GM21529 (cell line): ENCODE measurements around the gene MPP1.

Source experiments
- ATAC-seq: cut with Tn5 transposase; IDR thresholded peaks from one replicate; pipeline ENCODE4 v1.9.1; 2021; ENCODE audit not compliant: unreplicated experiment

The MPP1 gene

GRCh38 chrX:154732421-154733065 is 72.7 kb downstream of the MPP1 start:
- ATAC-seq: no peak

DNA sequence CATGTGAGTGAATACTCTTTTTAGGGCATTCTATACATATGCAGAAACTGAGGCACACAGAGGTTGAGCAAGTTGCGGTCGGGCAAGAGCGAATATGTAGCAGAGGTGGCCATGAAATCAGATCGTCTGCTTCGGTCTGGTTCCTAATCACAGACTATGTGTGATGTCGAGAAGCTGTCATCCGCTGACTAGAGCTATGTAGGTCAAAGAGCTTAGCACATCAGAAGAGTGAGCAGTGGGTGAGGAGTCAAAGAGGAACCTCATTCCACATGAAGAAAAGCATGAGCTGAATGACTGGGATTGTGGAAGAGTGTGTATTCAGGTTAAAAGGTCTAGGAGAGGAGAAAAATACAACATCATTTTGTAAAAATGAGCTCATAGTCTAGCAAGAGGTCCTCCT is 73.4 kb downstream of the MPP1 start:
- no peak for ATAC-seq

DNA sequence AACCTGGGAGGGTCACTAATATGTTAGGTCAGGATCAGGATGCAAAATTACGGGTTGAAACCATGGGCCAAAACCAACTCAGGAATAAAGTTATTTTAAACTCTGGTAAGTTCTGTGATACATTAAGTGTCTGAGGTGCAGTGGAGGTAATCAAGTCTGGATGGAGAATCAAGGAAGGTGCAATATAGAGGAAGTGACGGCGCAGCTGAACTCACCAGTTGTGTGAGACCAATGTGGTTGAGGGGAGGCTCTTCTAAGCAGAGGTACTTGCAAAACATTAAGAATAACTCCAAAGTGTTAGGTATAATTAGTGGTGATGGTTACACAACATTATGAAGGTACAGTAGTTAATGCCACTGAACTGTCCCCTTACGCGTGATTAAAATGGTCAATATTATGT is 74.1 kb downstream of the MPP1 start:
- ATAC-seq: no peak

DNA sequence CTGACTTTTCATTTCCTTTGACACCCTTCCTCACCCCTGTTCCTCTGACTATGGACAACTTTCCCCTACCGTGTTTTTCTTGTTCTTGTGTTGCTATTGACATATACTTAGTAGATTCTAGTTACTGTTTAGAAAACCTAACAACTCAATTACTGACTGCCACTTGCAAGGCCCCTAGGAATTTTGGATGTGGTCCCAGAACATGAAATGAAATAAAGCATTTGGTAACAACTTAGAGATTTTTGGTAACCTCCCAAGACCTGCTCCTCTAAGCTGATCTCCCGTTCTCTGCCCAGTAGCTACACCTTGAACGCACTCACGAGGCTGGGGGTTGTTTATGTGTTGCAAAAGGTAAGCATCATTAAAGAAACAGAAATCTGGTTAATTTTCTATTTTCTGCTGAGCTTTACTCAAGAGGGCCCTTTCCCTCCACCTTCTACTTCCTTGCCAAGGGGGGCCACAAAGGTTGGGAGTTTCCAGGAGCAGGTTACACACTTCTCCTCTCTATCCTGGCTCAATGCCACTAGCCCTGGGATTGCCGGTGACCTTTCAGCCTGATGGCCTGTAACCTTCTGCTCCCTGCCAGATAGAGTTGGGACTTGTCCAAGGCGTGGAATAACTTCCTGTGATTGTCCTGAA is 74.9 kb downstream of the MPP1 start:
- no peak for ATAC-seq

DNA sequence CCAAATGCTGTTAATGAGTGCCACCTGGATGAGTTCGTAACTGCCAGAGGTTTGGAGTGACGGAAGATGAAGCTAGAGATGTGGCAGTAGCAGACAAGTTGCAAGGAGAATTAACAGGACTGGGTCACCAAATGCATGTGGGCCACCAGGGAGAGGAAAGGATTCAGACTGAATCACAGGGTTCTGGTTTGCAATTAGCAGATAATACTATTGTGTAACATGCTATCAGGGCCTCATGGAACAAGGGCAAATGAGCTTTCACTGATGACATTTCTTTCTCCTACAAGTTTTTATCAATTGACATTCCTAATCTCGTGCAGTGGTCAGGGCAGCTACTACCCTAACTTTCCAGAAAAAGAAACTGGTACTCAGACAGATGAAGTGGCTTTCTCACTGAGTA is 75.8 kb downstream of the MPP1 start:
- ATAC-seq: no peak
